Activated B cell treated with CpG ODN at 0.5 μM for 24 hours (primary cell): Measurements from ENCODE around the gene SCARF2. TPM values are rescaled to one million over a fixed set of nuclear protein-coding genes. Genes with fewer than 3 reads are reported as not detected.

Experiments used
- ATAC-seq: fragments of 200-7000 bp; cut with Tn5 transposase; one replicate; pipeline ENCODE4 v1.10.0; 2021; ENCODE audit warnings: low read depth, mild to moderate bottlenecking, moderate library complexity
- CTCF ChIA-PET: fragments of 350-600 bp; sonication (Branson Sonifier 250); formaldehyde crosslinking; loops from one replicate; lab custom pipeline; 2021; ENCODE audit warnings: antibody characterized with exemption; lab: Charles Lee
- POLR2A ChIA-PET: fragments of 350-600 bp; sonication (Branson Sonifier 250); formaldehyde crosslinking; loops from one replicate; lab custom pipeline; 2021; ENCODE audit warnings: antibody characterized with exemption; lab: Charles Lee
- DNase-seq: peaks from one replicate; pipeline ENCODE4 v3.0.0; 2022
- H3K27ac Mint-ChIP-seq: one replicate; pipeline ENCODE4 v1.8.0; 2020; ENCODE audit warnings: mixed read lengths
- H3K27me3 Mint-ChIP-seq: one replicate; pipeline ENCODE4 v1.8.0; 2021; ENCODE audit warnings: mixed read lengths
- H3K36me3 Mint-ChIP-seq: one replicate; pipeline ENCODE4 v1.8.0; 2021; ENCODE audit warnings: low read depth, mixed read lengths
- H3K4me1 Mint-ChIP-seq: one replicate; pipeline ENCODE4 v1.8.0; 2021; ENCODE audit warnings: mixed read lengths
- H3K4me3 Mint-ChIP-seq: one replicate; pipeline ENCODE4 v1.8.0; 2020; ENCODE audit warnings: mild to moderate bottlenecking, mixed read lengths
- H3K9me3 Mint-ChIP-seq: one replicate; pipeline ENCODE4 v1.8.0; 2020; ENCODE audit warnings: mixed read lengths
- intact Hi-C: fragments of 100-400 bp; cut with micrococcal nuclease; formaldehyde crosslinking; loops from one replicate; pipeline ENCODE4 v1.15.1; 2024
- total RNA-seq: library from RNA; stranded (reverse); gene quantifications from 2 replicates; pipeline ENCODE4 v1.2.3, GENCODE V29; 2022
- TF ChIP-seq, protein P1 (sequence below): fragments of 200-600 bp; IDR thresholded peaks from one replicate; pipeline ENCODE4 v1.8.0; 2022; ENCODE audit warnings: antibody characterized with exemption, mild to moderate bottlenecking

SCARF2 gene
- total RNA-seq, 1 donor from 2014 or later, result 0.18 TPM

DNA sequence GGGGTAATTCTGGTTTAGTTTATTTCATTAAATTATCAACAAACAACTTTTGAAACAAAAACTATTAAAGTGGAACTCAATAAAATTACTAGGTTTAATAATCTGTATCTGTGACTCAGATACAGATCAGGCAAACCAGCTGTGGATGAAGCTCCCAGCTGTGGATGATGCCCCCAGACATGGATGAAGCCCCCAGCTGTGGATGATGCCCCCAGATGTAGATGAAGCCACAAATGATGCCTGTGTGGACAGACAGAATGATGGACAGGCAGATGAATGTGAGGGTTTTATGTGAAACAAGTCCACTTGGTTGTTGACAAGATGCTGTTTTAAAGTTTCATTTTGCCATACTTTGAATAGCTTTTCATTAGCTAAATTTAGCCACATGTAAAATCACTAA lies 49.4 kb downstream of the SCARF2 start:
- Mint-ChIP-seq H3K36me3 (no peaks in the 10 kb centered on the region), H3K4me1 (peaks cover under 1% of the 10 kb centered on the region), H3K9me3 (no peaks in the 10 kb centered on the region), H3K27me3 (peaks cover 6% of the 10 kb centered on the region), H3K27ac (no peak overlapping the region), H3K4me3 (no peak overlapping the region)
- CTCF ChIA-PET, result no interaction called here
- TF ChIP-seq, protein P1, sequence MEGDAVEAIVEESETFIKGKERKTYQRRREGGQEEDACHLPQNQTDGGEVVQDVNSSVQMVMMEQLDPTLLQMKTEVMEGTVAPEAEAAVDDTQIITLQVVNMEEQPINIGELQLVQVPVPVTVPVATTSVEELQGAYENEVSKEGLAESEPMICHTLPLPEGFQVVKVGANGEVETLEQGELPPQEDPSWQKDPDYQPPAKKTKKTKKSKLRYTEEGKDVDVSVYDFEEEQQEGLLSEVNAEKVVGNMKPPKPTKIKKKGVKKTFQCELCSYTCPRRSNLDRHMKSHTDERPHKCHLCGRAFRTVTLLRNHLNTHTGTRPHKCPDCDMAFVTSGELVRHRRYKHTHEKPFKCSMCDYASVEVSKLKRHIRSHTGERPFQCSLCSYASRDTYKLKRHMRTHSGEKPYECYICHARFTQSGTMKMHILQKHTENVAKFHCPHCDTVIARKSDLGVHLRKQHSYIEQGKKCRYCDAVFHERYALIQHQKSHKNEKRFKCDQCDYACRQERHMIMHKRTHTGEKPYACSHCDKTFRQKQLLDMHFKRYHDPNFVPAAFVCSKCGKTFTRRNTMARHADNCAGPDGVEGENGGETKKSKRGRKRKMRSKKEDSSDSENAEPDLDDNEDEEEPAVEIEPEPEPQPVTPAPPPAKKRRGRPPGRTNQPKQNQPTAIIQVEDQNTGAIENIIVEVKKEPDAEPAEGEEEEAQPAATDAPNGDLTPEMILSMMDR, result no peak
- intact Hi-C loops, result no loop called here
- ATAC-seq, result no peak
- POLR2A ChIA-PET, result no interaction called here
- no peak for DNase-seq

GRCh38 chr22:20386972-20387371 lies 50.7 kb downstream of the SCARF2 start:
- Mint-ChIP-seq H3K9me3 (no peaks in the 10 kb centered on the region), H3K27ac (no peak overlapping the region), H3K36me3 (no peaks in the 10 kb centered on the region), H3K4me1 (no peaks in the 10 kb centered on the region), H3K4me3 (no peak overlapping the region), H3K27me3 (peaks cover 6% of the 10 kb centered on the region)
- CTCF ChIA-PET, result no interaction called here
- DNase-seq, result no peak
- ATAC-seq, result no peak
- POLR2A ChIA-PET, result no interaction called here
- TF ChIP-seq, protein P1, result no peak
- intact Hi-C loops, result no loop called here

DNA sequence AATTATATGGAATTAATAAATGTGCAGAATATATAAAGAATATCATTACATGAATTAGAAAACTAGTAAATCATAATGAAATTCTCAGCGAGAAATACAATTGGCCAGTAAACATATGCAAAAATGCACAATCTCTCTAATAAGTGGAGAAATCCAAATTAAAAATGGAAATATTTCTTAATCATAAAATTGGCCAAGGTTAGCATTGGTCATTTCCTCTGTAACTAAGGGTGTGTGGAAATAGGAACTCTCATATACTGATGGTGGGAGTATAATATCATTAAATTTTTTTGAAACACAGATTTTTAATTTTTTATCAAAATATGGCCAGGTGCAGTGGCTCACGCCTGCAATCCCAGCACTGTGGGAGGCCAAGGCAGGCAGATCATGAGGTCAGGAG lies 51.3 kb downstream of the SCARF2 start:
- Mint-ChIP-seq H3K4me3 (no peak overlapping the region), H3K27me3 (peaks cover 6% of the 10 kb centered on the region), H3K36me3 (no peaks in the 10 kb centered on the region), H3K4me1 (no peaks in the 10 kb centered on the region), H3K27ac (no peak overlapping the region), H3K9me3 (no peaks in the 10 kb centered on the region)
- ATAC-seq, result no peak
- ChIA-PET CTCF (no interaction called here), POLR2A (no interaction called here)
- no peak for DNase-seq
- TF ChIP-seq, protein P1, result no peak
- intact Hi-C loops, result no loop called here

- H3K27ac Mint-ChIP-seq, result no peak overlapping the region
- TF ChIP-seq, protein P1, result no peak
- no peaks in the 10 kb centered on the region for H3K36me3 Mint-ChIP-seq
- DNase-seq, result no peak
- POLR2A ChIA-PET, result interaction anchor here (0.9 kb wide), 1 partner anchor 8 kb away, joined by 4 read pairs; no protein-coding TSS in a partner anchor
- H3K4me3 Mint-ChIP-seq, result no peak overlapping the region
- intact Hi-C loops, result no loop called here
- H3K4me1 Mint-ChIP-seq, result no peaks in the 10 kb centered on the region
- no peaks in the 10 kb centered on the region for H3K9me3 Mint-ChIP-seq
- no peak for ATAC-seq
- CTCF ChIA-PET, result no interaction called here
- peaks cover 8% of the 10 kb centered on the region for H3K27me3 Mint-ChIP-seq
Measured at GRCh38 chr22:20384865-20385264, 52.8 kb downstream of the SCARF2 start.

DNA sequence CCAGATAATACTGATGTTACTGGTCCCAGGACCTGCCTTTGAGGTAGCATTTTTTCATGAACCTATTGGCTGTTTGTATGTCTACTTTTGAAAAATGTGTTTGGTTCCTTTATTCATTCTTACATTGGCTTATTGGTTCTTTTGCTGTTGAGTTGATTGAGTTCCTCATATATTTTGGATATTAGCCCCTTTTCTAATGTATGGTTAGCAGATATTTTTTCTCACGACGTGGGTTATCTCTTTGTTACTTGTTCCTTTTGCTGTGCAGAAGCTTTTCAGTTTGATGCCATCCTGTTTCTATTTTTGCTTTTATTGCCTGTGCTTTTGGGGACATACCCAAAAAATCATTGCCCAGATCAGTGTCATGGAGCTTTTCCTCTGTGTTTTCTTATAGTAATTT lies 53.5 kb downstream of the SCARF2 start:
- Mint-ChIP-seq H3K27me3 (peaks cover 8% of the 10 kb centered on the region), H3K4me3 (no peak overlapping the region), H3K9me3 (no peaks in the 10 kb centered on the region), H3K4me1 (no peaks in the 10 kb centered on the region), H3K27ac (no peak overlapping the region), H3K36me3 (no peaks in the 10 kb centered on the region)
- ATAC-seq, result no peak
- no peak for DNase-seq
- TF ChIP-seq, protein P1, result no peak
- intact Hi-C loops, result no loop called here
- POLR2A ChIA-PET, result interaction anchor here (0.9 kb wide), 1 partner anchor 9 kb away, joined by 4 read pairs; no protein-coding TSS in a partner anchor
- CTCF ChIA-PET, result no interaction called here
